OCI-M2 (cell line): Measurements from ENCODE around the gene ZNF575.

Experiments used
- DNase-seq: peaks from one replicate; lab custom pipeline; 2025; ENCODE audit not compliant: unreplicated experiment; lab: John Stamatoyannopoulos, UW

The ZNF575 gene

DNA sequence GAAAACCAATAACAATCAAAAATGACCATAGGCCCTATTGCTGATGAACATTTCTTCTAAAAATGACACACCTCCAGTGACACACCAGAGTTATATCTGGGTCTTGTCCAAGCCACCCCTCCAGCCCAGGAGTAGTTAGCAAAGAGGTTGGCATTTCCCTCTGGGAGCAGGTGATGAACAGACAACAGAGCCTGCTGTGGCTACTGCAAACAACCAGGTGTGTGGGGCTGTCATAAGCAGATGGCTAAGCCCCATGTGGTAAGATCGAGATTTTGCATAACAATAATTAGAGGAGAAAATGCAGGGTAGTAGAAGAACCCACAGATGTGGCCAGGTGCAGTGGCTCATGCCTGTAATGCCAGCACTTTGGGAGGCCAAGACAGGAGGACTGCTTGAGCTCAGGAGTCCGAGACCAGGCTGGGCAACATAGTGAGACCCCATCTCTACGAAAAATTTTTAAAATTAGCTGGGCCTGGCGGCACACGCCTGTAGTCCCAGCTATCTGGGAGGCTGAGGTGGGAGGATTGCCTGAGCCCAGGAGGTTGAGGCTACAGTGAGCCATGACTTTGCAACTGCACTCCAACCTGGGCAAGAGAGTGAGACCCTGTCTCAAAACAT is 37.3 kb downstream of the ZNF575 start:
- no peak for DNase-seq

DNA sequence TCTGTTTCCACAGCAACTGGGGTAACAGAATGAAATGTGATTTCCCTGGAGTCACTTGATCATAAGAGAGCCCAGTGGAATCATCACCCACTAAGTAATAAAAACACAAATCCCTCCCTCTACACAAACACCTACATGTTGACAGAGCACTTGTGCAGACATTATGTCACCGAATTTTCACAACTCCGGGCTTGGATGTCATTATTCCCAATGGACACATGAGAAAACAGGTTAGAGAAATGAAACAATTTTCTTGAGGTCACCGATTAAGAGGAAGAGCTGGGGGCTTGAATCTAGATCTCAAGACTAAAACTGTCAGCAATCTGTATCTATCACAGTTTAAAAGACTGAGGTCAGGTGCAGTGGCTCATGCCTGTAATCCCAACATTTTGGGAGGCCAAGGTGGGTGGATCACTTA is 39.2 kb downstream of the ZNF575 start:
- no peak for DNase-seq

DNA sequence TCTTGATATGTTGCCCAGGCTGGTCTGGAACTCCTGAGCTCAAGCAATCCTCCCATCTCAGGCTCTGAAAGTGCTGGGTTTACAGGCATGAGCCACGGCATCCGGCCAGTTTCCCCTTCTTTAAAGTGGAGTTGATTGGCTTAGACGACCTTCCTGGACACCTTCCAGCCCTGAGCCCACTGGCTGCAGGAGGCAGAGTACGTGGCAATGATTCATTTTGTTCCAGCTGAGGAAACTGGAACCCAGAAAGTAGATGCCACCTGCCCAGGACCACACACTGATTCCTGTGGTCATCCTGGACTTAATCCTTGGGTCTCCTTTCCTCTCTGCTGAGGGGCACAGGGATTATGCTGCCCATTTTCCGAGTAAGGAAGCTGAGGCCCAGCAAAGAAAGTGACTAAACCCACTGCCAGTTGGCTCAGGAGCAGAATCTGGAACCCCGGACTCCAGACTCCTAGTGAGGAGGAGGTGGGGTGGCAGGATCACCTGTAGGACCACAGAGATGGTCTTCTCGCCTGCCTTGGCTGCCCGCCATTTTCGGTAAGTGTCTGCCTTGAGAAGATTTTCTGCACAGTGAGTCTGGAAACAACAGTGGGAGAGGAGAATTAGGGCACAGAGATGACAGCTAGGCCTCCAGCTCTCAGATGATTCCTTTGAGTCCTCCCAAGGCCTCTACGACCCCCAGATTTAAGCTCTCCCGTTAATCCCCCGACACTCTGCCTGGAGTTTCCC is 41.6 kb downstream of the ZNF575 start:
- DNase-seq, result no peak

DNA sequence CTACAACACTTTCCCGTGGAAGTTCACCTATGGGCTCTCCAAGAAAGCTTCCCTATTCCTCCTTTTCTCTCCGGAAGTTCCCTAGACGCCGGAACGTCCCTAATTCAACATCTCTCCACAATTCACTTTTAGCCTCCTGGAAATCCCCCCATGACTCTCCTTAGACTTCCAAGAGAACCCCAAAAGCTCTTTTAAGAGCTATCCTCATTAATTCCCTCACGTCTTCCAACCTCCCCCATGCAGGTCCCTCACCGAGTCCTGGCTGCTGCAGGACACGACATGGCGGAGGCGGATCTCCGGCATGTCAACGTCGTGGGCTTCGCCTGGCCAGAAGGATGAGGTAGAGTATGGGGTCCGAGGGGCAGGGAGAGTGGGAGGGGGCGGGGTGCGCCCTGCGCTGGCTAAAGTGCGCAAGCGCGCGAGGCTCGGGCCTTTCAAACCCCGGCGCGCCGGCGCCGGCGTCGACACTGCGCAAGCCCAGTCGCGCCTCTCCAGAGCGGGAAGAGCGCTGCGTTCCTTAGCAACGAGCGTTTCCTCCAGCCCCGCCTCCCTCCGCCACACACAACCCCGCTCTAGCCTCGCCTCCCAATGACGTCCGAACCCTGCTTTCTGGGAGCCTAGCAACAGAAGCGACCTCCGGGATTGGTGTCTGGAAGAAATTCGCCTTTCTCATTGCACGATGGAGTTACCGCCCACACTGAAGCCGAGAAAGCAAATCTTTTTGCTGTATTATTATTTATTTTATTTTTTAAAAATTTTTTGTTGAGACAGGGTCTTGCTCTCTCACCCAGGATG is 42.4 kb downstream of the ZNF575 start, which contains the start of the genes PINLYP and XRCC1:
TSS of gene PINLYP (plus strand) at position 646 of the 795 bp plus-strand sequence. CDS start 1,391 bp downstream, outside the sequence.
TSS of gene XRCC1 (minus strand) at position 372 of the 795 bp plus-strand sequence. CDS start at position 303, 69 bp downstream.
- DNase-seq, result peak; percentile 91

DNA sequence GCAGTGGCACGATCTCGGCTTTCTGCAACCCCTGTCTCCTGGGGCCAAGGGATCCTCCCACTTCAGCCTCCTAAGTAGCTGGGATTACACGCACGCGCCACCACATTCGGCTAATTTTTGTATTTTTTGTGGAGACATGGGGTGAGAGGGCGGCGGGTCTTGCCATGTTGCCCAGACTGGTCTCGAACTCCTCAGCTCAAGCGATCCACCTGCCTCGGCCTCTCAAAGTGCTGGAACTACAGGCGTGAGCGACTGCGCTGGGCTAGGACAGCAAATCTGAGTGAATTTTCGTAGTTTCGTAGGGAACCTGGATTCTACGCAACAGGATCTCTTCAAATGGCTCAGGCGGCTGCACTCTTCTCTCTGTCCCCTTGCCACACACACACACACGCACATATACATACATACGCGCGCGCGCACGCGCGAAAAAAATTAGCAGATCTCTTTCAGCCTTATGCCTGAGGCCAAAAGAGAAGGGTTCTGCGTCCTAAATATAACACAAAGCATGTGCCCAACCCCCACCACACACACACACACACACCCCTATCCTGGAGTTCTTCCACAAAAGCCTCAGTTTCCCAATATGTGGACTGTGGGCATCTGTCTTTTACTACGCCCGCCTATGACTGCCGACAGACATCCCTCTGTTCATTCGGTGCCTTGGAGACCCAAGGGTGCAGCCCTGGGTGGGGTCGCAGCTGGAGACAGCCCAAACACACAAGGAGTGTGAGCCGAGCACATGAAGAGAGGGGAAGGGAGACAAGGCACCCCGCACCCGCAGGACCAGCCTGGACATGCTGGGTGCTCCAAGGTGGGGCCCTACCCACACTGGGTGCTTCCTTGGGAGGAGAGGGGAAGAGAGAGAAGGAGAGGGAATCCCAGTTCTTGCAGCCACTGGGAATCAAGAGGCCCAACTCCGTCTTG is 43.2 kb downstream of the ZNF575 start:
- no peak for DNase-seq

DNA sequence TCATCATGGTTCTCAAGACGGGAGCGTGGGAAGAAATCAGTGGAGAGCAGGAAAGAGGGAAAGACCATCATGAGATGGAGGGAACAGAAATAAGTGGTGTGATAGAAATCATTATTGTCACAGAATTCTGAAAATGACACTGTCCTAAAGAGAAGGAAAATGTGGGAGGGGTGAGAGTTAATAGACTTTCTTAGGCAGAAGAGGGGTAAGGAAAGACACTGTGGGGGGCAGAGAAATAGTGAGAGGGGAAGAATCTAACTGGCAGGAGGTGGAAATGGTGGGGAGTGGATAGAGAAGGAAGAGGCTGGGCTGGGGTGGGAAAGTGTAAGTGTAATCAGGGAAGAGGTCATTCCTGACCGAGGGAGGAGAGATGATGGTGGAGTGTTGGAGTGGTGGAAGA is 45.8 kb downstream of the ZNF575 start:
- DNase-seq, result no peak

DNA sequence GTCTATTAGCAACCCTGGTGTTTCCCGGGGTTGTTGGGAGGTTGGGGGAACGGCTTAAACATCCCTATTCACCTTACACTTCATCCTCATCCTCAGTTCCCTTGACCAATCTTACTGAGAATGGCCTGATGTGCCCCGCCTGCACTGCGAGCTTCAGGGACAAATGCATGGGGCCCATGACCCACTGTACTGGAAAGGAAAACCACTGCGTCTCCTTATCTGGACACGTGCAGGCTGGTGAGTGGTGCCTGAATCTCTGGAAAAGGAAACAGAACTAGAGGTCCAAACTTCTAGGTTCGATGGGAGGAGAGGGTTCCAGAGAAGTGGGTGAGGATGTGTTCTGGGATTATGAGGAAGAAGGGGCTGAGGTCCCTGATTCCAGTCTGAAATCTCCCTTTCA is 48.5 kb downstream of the ZNF575 start:
- no peak for DNase-seq

DNA sequence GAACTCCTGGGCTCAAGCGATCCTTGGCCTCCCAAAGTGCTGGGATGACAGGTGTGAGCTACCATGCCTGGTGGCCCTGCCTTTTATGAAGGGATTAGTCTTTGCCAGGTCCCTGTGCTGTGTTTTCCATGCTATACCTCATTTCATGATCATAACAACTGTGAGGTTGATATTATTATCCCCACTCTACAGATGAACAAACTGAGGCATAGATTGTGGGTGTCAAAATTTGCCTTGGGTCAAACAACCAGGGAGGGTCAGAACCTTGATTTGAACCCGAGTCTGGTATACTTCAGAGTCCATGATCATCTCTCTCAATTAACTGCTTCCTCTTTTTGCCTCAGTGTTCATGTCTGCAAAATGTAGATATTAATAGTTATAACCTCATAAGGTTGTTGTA is 49.5 kb downstream of the ZNF575 start:
- no peak for DNase-seq

DNA sequence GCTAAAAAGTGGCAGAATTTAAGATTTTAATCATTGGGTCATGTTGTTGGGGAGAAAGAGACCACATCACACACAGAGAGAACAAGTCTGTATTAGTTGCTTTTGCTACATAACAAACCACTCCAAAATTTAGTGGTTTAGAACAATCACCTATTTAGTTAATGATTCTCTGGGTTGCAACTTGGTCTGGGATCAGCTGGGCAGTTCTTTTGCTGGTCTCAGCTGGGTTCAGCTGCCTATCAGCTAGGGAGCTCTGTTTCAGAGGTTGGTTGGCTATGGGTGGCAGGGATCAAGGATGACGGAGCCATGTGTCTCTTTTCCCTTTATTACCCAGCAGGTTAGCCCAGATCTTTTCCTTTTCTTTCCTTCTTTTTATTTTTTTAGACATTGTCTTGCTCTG is 51.5 kb downstream of the ZNF575 start:
- no peak for DNase-seq
